Right renal cortex interstitium (tissue), 3 donors: ENCODE data around the gene ABCG5. TPM values are rescaled to one million over a fixed set of nuclear protein-coding genes. Genes with fewer than 3 reads are reported as not detected.

Source experiments
- DNase-seq, 3 donors: peaks; one replicate each; pipeline ENCODE4 v3.0.0-alpha.2; 2013; ENCODE audit warnings: low read depth in 3 of 3, low spot score in 2 of 3
- polyA plus RNA-seq, 3 donors: library from polyadenylated mRNA; unstranded; fragments of 120-200 nt; gene quantifications; one replicate each; pipeline ENCODE4 v1.2.1, GENCODE V29; 2013; ENCODE audit not compliant: insufficient read length in 3 of 3

Gene ABCG5
- polyA plus RNA-seq, 3 donors, result 0.31 to 0.55 (median 0.50) TPM

- DNase-seq, result no peak
Measured at GRCh38 chr2:43812947-43813346, 25.7 kb downstream of the ABCG5 start.

GRCh38 chr2:43812006-43812405, 26.6 kb downstream of the ABCG5 start:
- DNase-seq, result no peak

GRCh38 chr2:43810888-43811287, 27.8 kb downstream of the ABCG5 start:
- DNase-seq, result no peak

GRCh38 chr2:43810452-43810851, 28.2 kb downstream of the ABCG5 start:
- no peak for DNase-seq

GRCh38 chr2:43806719-43807031, 32.0 kb downstream of the ABCG5 start:
- no peak for DNase-seq

- DNase-seq, result no peak
Measured at GRCh38 chr2:43803113-43803512, 35.5 kb downstream of the ABCG5 start.

GRCh38 chr2:43802135-43802534, 36.5 kb downstream of the ABCG5 start:
- no peak for DNase-seq

GRCh38 chr2:43800894-43801293, 37.7 kb downstream of the ABCG5 start:
- no peak for DNase-seq

- no peak for DNase-seq
Measured at GRCh38 chr2:43798300-43798699, 40.3 kb downstream of the ABCG5 start.

GRCh38 chr2:43796206-43796605, 42.4 kb downstream of the ABCG5 start:
- no peak for DNase-seq

- no peak for DNase-seq
Measured at GRCh38 chr2:43794956-43795355, 43.7 kb downstream of the ABCG5 start.

GRCh38 chr2:43792653-43793052, 46.0 kb downstream of the ABCG5 start:
- no peak for DNase-seq

GRCh38 chr2:43791035-43791765, 47.4 kb downstream of the ABCG5 start:
- no peak for DNase-seq

GRCh38 chr2:43790147-43790546, 48.5 kb downstream of the ABCG5 start:
- DNase-seq, result no peak

GRCh38 chr2:43788646-43789045, 50.0 kb downstream of the ABCG5 start:
- no peak for DNase-seq

GRCh38 chr2:43787895-43788294, 50.7 kb downstream of the ABCG5 start:
- DNase-seq, result no peak

- no peak for DNase-seq
Measured at GRCh38 chr2:43778233-43778632, 60.4 kb downstream of the ABCG5 start.

GRCh38 chr2:43777306-43777926, 61.2 kb downstream of the ABCG5 start:
- DNase-seq, result no peak

- DNase-seq, result no peak
Measured at GRCh38 chr2:43776324-43776723, 62.3 kb downstream of the ABCG5 start.

GRCh38 chr2:43774617-43775016, 64.0 kb downstream of the ABCG5 start:
- no peak for DNase-seq

GRCh38 chr2:43773876-43774613, 64.6 kb downstream of the ABCG5 start, which contains the start of gene DYNC2LI1:
Gene DYNC2LI1 (plus strand): TSS chr2:43774039. CDS start chr2:43774139, 100 bp downstream.
- DNase-seq, result peak; percentile 81 to 88 (median 85)

GRCh38 chr2:43766006-43766405, 72.6 kb downstream of the ABCG5 start:
- DNase-seq, result no peak
